PFSK-1 (cell line): ENCODE data around the gene ROBO1.

Experiments
- FOXP2 ChIP-seq: optimal IDR thresholded peaks from 2 replicates; pipeline ENCODE3; 2011; ENCODE audit warnings: borderline replicate concordance, control low read depth, inconsistent platforms; ENCODE audit not compliant: insufficient read depth; ENCODE audit errors: extremely low read length, extremely low read depth
- POLR2AphosphoS5 ChIP-seq: IDR thresholded peaks from 2 replicates; pipeline ENCODE4 v1.6.1; 2012; ENCODE audit warnings: low read depth, mild to moderate bottlenecking, control low read depth, low read length, moderate library complexity
- REST ChIP-seq, 2 experiments: IDR thresholded peaks; 2 replicates each; pipeline versions ENCODE4 v1.6.1 to v1.8.0; 2011 to 2012; ENCODE audit warnings: low read depth in 2 of 2, low read length in 2 of 2, control low read depth in 1 of 2, inconsistent platforms in 1 of 2, mild to moderate bottlenecking in 1 of 2, moderate library complexity in 1 of 2; ENCODE audit not compliant: insufficient read depth in 1 of 2
- SIN3A ChIP-seq: IDR thresholded peaks from 2 replicates; pipeline ENCODE4 v1.6.1; 2012; ENCODE audit warnings: mild to moderate bottlenecking, low read length, moderate library complexity, borderline replicate concordance; ENCODE audit not compliant: insufficient read depth
- TAF1 ChIP-seq: IDR thresholded peaks from 2 replicates; pipeline ENCODE4 v1.6.1; 2012; ENCODE audit warnings: low read length, control low read depth, borderline replicate concordance; ENCODE audit not compliant: insufficient read depth

ROBO1 gene

GRCh38 chr3:79453600-79453999, 314.2 kb downstream of the ROBO1 start:
- TF ChIP-seq TAF1 (no peak), FOXP2 (no peak), REST (IDR thresholded peaks at IDR 0.05; ENCODE audit: insufficient read depth in 1 of 2, low read depth in 2 of 2, low read length in 2 of 2) (no peak), POLR2AphosphoS5 (no peak), SIN3A (no peak)

- TF ChIP-seq TAF1 = no peak
- no peak for TF ChIP-seq POLR2AphosphoS5
- TF ChIP-seq SIN3A = no peak
- no peak for TF ChIP-seq REST (IDR thresholded peaks at IDR 0.05; ENCODE audit: insufficient read depth in 1 of 2, low read depth in 2 of 2, low read length in 2 of 2)
- no peak for TF ChIP-seq FOXP2
These were observed 331.4 kb downstream of the ROBO1 start for GRCh38 chr3:79436387-79436786.

GRCh38 chr3:79427081-79427480, 340.7 kb downstream of the ROBO1 start:
- TF ChIP-seq SIN3A = no peak
- TF ChIP-seq TAF1 = no peak
- no peak for TF ChIP-seq REST (IDR thresholded peaks at IDR 0.05; ENCODE audit: insufficient read depth in 1 of 2, low read depth in 2 of 2, low read length in 2 of 2)
- no peak for TF ChIP-seq FOXP2

GRCh38 chr3:79424811-79425210, 343.0 kb downstream of the ROBO1 start:
- TF ChIP-seq REST (IDR thresholded peaks at IDR 0.05; ENCODE audit: insufficient read depth in 1 of 2, low read depth in 2 of 2, low read length in 2 of 2) = no peak
- TF ChIP-seq POLR2AphosphoS5 = no peak
- TF ChIP-seq TAF1 = no peak
- TF ChIP-seq SIN3A = no peak
- TF ChIP-seq FOXP2 = no peak

- TF ChIP-seq REST (IDR thresholded peaks at IDR 0.05; ENCODE audit: insufficient read depth in 1 of 2, low read depth in 2 of 2, low read length in 2 of 2) (no peak), SIN3A (no peak), TAF1 (no peak), FOXP2 (no peak), POLR2AphosphoS5 (no peak)
These were observed 344.4 kb downstream of the ROBO1 start for GRCh38 chr3:79423417-79423816.
